GM18868 (cell line): ENCODE data around the gene NUTF2.
"Not testable (repeated sequence)": the region's sequence is repeated elsewhere in the genome, so short reads cannot be mapped to it uniquely, and the experiment has no call there.

Experiments
- ATAC-seq: cut with Tn5 transposase; IDR thresholded peaks from one replicate; pipeline ENCODE4 v1.9.1; 2021; ENCODE audit warnings: mild to moderate bottlenecking, moderate library complexity; ENCODE audit not compliant: unreplicated experiment

Gene NUTF2

DNA sequence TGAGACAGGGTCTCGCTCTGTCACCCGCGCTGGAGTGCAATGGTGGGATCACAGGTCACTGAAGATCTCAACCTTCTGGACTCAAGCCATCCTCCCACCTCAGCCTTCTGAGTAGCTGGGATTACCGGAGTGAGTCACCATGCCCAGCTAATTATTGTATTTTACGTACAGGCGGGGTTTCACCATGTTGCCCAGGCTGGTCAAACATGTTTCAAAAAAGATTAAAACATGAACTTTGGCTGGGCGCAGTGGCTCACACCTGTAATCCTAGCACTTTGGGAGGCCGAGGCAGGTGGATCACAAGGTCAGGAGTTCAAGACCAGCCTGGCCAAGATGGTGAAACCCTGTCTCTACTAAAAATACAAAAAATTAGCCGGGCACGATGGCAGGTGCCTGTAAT lies 9.5 kb upstream of the NUTF2 start:
- not testable (repeated sequence) for ATAC-seq

DNA sequence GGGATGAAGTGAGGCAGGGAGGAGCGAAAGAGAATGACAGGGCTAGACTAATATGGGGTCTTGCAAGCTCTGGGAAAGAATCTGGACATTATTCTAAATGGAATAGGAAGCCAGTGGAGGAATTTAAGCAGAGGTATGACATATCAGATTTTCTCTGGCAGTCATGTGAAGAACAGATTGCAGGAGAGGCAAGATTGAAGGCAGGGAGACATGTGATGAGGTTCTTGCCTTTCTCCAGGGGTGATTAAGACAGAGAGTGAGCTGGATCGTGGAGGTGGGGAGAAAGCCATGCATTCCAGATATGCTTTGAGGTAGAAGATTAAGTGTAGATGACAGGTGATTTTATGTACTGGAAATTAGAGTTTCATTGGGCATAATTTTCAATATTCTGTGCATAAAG lies 8.9 kb upstream of the NUTF2 start:
- ATAC-seq, result no peak

DNA sequence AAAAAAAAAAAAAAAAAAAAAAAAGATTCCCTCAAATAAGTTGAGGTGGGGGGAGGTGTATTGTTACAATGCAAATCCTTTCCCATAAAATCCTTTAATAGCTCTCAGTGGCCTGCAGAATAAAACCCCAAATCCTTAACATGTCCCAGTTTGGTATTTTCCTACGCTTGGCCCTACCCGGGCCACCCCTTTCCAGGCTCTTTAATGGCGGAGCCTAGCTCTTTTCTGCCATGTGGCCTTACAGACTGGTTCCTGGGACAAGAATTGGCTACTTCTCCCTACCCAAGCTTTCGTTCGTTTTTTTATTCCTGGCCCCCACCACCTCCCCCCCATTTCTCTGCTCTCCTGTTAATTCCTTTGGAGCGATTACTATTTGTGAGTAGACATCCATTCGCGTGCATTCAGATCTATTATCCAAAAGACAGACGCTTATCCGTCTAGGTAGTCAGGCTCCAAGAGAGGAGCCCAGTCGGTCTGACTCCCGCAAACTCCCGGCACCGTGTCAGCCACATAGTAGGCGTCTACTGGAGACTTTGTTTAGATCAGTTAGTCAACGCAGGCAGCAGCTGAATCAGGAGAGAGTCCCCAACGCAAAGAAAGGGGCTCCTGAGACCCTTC lies 5.4 kb upstream of the NUTF2 start:
- no peak for ATAC-seq

DNA sequence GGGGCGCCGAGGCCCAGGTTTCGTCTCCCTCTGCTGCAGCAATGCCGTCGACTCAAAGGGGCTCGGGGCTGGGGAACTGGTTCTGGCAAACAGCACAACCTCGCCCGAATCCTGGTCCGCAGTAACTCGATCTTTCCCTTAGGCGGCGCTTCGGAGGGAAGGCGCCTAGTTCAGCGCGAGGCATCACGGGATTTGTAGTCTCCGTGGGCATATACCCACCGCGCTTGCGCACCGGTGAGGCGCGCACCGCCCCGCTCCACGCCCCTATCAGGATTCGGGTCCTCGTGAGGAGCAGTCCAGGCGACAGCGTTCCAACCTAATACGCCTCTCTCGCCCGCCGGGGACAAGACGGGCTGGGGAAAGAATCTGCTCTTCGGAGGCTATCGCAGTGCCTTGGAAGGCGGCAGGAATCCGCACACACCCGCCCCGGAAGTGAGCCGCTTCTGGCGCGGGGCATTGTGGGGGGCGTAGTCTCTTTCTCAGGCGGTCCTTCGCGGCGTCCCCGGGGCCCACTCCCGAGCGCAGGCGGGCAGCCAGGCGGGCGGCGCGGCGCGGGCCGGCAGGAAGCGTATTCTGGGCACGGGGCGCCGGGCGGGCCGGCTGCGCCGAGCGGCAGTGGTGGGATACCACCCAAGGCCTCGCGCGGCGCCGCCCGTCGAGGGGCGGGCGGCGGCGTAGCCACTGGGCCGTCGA lies 4.8 kb upstream of the NUTF2 start, which contains the start of gene THAP11:
TSS of gene THAP11 (plus strand) at position 505 of the 693 bp plus-strand sequence. CDS start 235 bp downstream, outside the sequence.
- ATAC-seq, result peak; percentile 38

DNA sequence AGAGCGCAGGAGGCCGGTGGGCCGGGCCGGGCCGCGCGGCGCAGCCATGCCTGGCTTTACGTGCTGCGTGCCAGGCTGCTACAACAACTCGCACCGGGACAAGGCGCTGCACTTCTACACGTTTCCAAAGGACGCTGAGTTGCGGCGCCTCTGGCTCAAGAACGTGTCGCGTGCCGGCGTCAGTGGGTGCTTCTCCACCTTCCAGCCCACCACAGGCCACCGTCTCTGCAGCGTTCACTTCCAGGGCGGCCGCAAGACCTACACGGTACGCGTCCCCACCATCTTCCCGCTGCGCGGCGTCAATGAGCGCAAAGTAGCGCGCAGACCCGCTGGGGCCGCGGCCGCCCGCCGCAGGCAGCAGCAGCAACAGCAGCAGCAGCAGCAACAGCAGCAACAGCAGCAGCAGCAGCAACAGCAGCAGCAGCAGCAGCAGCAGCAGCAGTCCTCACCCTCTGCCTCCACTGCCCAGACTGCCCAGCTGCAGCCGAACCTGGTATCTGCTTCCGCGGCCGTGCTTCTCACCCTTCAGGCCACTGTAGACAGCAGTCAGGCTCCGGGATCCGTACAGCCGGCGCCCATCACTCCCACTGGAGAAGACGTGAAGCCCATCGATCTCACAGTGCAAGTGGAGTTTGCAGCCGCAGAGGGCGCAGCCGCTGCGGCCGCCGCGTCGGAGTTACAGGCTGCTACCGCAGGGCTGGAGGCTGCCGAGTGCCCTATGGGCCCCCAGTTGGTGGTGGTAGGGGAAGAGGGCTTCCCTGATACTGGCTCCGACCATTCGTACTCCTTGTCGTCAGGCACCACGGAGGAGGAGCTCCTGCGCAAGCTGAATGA lies 4.0 kb upstream of the NUTF2 start:
- peak; percentile 6 for ATAC-seq

DNA sequence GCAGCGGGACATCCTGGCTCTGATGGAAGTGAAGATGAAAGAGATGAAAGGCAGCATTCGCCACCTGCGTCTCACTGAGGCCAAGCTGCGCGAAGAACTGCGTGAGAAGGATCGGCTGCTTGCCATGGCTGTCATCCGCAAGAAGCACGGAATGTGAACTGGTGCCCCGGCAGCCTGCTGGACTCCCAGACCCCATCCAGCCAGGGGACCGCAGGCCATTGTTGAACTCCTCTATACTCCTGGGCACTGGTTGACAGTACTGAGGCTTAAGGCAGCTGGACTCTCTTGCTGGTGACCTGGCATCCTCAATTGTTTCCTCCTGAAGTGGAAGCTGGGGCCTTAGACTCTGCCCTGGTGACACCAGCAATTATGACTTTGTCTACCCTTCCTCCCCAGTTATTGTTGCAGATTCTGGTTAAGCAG lies 3.4 kb upstream of the NUTF2 start:
- ATAC-seq, result no peak

DNA sequence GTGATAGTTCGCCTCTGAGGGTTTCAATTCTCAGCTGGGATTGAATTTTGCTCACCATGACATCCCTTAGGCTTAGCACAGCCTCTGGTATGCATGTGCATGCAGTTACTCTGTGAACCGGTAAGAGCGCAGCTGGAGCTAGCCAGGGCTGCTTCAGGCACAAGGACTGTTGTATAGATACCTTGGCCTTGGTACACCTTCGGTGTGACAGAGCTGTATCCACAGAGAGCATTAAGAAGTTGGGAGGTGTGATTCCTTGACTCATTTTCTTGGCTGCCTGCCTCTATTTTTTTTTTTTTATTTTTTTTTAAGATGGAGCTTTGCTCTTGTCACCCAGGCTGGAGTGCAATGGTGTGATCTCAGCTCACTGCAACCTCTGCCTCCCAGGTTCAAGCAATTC lies 2.2 kb upstream of the NUTF2 start:
- no peak for ATAC-seq

DNA sequence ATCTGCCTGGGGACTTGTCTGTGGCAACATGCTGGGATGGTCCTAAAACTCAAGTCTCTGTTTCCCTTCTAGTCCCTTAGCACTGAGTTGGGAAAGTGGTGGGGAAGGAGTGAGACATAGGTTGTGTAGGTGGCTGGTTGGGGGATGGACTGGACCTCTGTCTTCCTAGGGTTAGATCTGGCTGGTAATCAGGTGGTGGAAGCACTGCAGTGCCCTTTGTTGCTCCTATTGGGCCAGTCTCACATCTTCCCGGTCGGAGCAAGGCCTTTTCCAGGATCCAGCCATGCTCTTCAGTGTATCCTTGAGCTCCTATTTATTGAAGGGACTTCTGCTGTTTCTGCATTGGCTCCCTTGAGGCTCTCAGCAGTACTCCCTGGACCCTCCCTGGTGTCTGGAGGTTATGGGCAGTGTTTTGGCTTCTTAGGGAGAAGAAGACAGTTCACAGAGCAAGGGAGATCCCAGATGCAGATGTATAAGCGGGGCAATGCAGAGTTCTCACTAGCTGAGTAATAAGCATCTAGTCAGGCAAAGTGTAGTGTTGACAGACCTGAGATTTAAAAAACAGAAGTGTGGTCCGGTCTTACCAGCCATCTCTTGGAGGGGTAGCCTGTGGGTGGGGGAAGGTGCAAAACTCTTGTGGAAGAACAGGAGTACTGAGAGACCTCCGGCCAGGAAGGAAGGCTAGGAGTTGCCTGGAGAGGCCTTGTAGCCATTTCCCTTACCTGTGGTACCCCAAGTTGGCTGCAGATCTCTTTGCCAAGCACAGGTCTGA lies 1.3 kb upstream of the NUTF2 start:
- no peak for ATAC-seq

DNA sequence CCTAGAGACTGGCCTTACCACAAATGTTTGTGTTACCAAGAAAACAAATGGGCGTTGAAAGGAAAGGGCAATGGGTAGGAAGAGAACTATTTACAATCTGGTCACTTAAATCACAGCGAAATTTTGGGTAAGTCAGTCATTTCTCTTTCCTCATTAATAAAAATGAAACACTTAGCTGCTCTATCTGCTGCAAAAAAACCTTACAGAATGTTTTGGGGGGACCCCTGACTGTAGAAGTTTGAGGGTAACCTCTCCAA lies 742 bp upstream of the NUTF2 start:
- ATAC-seq, result no peak

DNA sequence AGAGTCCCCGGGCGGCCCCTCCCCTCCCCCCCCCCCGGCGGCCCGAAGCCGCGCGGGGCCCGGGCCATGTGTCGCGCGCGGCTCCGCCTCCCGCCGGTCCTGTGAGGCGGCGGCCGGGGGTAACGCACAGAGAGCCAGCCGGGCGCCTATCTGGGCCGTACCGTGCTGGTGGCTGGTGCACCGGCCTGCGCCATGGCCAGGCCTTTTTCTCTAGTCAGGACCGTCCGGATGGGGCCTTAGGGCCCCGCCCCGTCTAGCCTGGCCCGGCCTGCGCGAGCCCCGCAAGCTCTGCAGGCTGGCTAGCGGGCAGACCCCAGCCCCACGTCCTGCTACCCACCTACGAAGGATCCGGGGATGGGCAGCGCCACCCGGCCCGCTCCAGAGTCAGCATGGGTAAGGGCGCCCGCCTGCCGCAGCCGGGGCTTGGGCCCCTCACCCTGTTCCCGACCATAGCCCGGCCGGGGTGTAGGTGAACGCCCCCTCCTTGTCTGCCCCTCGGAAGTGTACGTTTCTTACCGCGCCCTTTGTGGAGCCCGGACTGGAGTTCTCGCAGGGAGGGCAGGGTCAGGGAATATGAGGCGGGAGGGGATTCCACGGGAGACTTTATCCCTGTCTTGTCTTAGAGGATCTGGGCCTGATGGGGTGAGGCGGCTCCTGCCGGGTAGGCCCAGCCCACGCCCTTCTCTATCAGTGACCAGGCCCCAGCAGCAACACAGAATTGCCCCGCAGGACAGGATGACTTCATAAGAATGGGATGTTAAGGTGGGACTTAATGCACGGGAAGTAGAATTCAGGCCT lies 530 bp downstream of the NUTF2 start, which contains the start of gene CENPT:
TSS of gene CENPT (minus strand) at position 630 of the 798 bp plus-strand sequence. CDS start 13,834 bp downstream, outside the sequence.
- peak; percentile 39 for ATAC-seq

DNA sequence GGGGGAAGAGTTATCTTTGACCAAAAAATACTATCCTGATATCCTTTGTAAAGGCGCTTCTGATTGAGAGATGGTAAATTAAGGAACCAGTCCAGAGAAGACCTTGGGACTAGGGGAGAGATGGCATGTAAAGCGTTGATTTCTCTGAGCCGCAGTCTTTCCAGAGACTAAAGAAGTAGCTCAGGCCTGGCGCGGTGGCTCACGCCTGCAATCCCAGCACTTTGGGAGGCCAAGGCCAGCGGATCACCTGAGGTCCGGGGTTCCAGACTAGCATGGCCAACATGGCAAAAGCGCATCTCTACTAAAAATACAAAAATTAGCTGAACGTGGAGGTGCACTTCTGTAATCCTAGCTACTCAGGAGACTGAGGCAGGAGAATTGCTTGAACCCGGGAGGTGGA lies 1.4 kb downstream of the NUTF2 start:
- ATAC-seq, result no peak

DNA sequence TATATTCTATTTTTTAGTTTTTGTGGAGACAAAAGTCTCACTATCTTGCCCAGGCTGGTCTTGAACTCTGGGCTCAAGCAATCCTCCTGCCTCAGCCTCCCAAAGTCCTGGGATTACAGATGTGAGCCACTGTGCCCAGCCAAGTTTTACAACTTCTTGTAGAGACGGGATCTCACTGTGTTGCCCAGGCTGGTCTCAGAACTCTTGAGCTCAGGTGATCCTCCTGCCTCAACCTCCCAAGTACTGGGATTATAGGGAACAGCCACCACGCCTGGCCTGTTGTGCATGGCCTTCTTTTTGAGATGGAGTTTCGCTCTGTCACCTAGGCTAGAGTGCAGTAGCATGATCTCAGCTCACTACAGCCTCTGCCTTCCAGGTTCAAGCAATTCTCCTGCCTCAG lies 6.9 kb downstream of the NUTF2 start:
- no peak for ATAC-seq

DNA sequence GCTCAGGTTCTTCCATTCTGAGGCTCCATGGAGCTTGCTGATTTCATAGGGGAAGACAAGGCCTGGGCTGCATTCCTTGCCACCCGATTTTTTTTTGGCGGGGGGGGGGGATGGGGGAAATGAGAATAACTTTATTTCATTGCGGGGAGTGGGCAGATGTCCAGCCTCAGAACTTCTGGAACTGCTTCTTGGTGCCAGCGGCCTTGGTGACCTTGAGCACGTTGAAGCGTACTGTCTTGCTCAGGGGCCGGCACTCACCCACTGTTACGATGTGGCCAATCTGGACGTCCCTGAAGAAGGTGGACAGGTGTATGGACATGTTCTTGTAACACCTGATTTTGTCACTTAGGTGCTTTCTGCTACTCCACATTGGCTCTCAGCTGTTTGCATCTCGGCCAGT lies 9.1 kb downstream of the NUTF2 start:
- ATAC-seq, result no peak

DNA sequence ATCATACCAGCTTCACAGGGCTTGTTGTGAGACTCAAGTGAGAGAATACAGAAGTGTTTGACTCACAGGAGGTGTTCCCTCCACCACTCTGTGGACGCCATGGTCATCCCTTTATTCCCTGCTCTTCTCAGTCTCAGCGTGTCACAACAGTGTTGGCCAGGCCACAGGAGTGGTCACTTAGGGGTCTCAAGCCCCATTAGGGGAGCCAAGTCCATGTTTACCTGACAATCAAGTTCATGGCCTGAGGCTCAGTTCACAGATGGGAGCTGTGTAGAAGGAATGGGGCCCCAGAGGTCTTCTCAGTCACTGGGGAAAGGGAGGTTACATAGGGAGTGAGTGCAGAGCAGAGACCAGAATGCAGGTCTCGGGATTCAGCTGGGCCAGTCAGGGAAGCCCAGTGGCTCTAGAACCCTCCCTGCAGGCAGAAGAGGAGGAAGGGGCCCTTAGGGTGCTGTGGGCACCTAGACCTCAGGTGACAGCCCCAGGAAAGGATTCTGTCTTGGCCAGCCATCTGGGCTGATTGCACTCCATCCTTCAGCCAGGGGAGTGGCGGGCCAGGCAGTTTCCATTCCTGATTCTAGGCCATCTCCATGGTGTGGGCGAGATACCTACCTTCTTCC lies 10.3 kb downstream of the NUTF2 start:
- no peak for ATAC-seq

DNA sequence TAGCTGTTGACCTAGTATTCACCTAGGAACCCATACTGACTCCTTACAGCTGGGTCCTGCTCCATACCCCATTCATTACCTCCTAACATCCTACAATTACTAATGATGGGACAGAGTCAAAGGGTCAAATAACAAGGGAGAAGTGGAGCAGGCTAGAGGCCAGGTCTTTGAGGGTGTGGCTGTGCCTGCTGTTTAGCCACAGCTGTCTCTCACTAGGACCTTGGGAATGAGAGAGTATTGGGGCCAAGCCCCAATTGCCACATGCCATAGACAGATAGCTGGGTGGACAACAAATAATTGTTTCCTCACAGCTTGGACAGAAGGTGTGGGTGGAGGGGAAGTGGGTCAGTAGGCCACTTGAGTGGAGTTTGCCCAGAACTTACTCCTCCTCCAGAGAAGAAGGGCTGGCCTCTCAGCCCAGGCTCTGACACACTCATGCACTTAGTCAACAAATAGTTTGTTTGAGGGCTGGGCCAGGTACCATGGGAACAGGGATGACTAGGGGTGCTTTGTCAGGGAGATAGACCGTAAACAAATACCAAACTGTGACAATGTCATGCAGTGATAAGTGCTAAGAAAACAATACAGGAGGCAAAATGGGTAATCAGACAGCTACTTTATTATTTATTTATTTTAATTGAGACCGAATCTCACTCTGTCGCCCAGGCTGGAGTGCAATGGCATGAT lies 11.0 kb downstream of the NUTF2 start:
- no peak for ATAC-seq

DNA sequence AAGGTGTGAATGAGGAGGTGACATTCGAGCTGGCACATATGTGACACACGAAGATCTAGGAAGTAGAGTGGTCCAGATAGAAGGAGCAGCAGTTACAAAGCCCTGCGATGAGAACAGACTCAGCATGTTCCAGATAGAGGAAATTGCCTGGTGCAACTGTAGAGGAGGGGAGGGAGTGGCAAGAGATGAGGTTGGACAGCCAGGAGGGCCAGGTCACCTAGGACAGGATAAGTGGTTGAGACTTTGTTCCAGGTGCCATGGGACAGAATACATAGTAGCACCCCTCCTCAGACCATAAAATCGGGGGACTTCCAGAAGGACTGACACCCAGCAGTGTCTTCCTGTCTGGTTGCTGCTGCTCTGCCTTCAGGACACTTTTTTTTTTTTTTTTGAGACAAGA lies 11.8 kb downstream of the NUTF2 start:
- ATAC-seq, result no peak

DNA sequence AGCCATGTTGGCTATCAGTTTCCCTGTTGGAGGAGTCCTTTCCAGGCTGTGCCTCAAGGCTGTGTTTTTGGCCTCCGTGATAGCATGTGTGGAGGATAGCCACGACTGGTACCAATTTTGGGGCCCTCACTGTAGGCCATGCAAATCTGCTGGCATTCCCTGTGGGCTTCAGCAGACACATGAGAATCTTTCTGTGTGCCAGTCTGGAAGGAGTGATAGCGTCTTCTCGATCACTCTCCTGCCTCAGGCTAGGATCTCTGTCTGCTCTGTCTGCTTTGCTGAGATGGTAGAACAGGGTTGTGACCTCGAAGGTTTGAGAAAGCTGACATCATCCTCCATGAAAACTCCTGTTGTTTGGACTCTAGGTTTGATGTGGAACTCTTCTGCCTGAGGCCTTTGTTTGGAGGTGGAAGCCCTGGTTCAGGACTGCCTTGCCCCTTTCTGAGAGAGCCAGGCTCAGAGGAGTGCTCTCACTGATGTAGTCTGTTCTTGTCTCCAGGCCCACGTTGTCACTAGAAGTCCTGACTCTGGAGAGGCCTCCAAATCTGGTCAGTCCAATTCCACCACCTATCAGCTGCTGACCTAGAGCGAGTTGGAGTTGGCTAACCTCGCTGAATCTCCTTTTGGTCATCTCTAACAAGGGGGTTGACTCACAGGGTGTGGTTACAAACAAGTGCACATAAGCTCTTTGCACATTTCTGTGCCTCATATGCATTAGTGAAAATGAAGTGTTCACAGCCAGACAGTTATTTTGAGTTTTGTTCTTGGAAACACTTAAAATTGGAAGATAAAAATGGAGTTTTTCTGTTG lies 14.1 kb downstream of the NUTF2 start:
- ATAC-seq, result no peak

DNA sequence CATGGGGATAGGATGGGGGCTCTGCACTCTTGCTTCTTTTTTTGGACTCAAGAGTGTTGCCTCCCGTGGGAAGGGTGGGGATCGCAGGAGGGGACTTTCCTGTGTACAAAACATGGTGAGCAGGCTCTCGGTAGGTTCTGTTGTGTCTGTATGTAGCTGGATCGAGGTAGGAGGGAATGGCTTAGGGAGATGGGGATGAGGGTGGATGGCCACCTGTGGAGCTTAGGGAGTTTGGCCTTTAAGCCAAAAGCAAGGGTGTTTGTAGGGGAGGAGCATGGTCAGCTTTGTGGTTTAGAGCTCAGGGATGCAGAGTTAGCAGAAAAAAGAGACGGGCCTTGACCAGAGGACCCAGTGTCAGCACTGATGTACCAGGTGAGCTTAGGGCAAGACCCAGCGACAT lies 15.1 kb downstream of the NUTF2 start:
- no peak for ATAC-seq
